HG03280 (cell line): Measurements from ENCODE around the gene MX1.

ENCODE experiments used
- ATAC-seq: cut with Tn5 transposase; IDR thresholded peaks from one replicate; pipeline ENCODE4 v1.9.1; 2021; ENCODE audit warnings: mild to moderate bottlenecking, moderate library complexity; ENCODE audit not compliant: unreplicated experiment

The MX1 gene, protein sequence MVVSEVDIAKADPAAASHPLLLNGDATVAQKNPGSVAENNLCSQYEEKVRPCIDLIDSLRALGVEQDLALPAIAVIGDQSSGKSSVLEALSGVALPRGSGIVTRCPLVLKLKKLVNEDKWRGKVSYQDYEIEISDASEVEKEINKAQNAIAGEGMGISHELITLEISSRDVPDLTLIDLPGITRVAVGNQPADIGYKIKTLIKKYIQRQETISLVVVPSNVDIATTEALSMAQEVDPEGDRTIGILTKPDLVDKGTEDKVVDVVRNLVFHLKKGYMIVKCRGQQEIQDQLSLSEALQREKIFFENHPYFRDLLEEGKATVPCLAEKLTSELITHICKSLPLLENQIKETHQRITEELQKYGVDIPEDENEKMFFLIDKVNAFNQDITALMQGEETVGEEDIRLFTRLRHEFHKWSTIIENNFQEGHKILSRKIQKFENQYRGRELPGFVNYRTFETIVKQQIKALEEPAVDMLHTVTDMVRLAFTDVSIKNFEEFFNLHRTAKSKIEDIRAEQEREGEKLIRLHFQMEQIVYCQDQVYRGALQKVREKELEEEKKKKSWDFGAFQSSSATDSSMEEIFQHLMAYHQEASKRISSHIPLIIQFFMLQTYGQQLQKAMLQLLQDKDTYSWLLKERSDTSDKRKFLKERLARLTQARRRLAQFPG

DNA sequence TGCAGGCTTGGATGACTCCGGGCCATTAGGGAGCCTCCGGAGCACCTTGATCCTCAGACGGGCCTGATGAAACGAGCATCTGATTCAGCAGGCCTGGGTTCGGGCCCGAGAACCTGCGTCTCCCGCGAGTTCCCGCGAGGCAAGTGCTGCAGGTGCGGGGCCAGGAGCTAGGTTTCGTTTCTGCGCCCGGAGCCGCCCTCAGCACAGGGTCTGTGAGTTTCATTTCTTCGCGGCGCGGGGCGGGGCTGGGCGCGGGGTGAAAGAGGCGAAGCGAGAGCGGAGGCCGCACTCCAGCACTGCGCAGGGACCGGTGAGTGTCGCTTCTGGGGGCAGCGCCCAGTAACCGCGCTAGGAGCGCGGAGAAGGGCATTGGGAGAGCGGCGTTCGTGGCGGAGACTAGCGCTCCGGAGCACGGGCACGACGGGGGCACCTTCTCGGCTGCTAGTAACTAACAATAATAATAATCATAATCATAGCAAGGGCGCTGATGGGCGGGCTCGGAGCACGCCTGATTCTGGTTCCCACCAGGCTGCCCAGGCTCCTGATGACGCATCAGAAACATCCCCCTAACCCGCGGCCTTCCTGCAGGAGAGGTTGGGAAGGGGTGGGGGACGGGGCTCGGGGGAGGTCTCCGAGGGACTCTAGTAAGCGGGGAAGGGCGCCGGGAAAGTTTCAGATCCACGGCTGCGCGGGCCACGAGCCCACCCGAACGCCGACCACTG, at the start of gene MX1:
MX1 (plus strand) TSS at position 286 of the 722 bp plus-strand sequence. CDS start 5,832 bp downstream, outside the sequence.
- peak; percentile 89 for ATAC-seq

DNA sequence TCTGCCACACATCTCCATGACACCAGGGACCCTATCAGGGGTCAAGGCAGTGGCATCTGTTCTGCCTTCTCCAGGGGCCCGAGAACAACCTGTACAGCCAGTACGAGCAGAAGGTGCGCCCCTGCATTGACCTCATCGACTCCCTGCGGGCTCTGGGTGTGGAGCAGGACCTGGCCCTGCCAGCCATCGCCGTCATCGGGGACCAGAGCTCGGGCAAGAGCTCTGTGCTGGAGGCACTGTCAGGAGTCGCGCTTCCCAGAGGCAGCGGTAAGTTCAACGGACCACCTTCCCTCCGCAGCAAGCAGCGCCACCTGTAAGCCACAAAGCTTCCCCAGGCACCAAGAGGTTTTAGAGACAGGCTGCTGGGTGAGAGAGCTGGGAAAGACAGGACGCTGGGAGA, 48.3 kb upstream of the MX1 start:
- no peak for ATAC-seq

- ATAC-seq, result no peak
Measured at GRCh38 chr21:41378849-41379248, 47.2 kb upstream of the MX1 start.

GRCh38 chr21:41379901-41380300, 46.1 kb upstream of the MX1 start:
- no peak for ATAC-seq

- no peak for ATAC-seq
Measured at GRCh38 chr21:41381731-41382130, 44.3 kb upstream of the MX1 start.

DNA sequence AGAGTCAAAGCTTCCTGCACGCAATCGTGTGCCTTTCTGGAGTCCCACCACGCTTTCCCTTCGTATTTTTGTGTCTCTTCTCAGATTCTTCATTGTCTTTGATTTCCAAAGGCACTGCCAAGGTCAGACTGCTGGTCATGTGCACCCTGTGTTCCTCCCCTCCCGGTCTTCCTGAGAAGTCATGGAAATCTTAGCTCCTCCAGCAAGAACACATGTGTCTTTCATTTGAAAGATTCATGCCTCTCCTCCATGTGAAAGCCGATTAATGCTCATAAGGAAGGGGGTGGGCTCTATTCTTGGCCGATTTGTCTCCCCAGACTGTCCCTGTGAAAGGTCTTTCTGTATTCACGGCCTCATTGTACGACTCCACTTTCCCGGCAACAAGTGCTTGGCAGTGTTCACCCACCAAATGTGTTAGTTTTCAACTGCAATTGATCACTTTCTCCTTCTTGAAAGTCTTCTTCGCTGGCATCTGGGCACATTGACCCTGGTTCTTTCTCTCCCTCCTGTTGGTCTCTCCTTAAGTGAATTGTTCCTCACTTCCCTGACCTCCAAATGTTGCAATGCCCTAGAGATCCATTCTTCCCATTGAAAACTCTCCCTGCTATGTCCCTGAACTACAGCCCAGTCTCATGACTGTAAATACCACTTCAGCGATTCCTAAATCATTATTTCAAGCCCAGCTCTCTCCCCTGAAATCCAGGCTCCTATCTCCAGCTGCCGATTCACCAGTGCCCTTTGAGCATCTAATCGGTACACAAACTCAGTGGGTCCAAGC, 38.8 kb upstream of the MX1 start:
- ATAC-seq, result no peak

- ATAC-seq, result no peak
Measured at GRCh38 chr21:41387824-41388223, 38.2 kb upstream of the MX1 start.

DNA sequence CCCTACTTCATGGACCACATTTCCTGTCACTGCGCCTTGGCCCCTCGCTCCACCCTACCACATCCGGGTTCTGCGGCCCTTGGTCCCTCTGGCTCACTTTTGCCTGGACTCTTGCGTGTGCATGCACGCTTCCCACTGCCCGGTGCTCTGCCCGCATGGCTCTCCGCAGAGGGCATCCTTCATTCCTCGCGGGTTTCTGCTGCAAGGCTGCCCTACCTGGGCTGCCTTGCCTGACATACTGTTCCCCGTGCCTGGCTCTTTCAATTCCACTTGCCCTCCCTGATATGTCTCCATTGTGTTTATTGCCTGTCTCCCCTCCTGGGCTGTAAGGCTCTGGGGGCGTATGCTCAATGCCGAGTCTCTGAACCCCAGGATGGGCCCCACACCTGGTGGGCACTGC, 37.8 kb upstream of the MX1 start:
- ATAC-seq, result no peak

- ATAC-seq, result no peak
Measured at GRCh38 chr21:41390043-41390639, 35.9 kb upstream of the MX1 start.

DNA sequence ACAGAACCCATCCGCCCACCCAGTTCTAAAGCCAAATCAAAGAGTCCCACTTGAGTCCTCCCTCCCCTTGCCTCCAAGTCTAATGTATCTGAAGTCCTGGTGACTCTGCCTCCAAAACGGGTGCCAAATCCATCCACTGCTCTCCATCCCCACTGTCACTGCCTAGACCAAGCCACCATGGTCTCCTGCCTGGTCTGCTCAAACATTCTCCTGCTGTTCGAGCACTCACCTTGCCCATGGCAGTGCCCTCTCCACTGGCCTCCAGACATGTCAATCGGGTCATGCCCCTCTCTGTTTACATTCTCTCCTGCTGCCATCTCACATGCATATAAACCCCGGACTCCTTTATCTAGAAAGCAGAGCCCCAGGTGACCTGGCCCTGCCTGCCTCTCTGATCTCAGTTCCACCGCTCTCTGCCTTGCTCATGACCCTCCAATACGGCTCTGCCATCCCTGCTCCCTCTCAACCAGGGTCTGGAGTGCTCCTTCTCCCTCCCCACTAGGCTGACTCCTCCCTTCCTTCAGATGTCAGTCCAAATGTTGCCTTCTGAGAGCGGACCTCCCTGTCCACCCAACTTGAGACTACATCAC, 32.1 kb upstream of the MX1 start:
- ATAC-seq, result no peak

GRCh38 chr21:41396558-41397075, 29.4 kb upstream of the MX1 start:
- ATAC-seq, result no peak

DNA sequence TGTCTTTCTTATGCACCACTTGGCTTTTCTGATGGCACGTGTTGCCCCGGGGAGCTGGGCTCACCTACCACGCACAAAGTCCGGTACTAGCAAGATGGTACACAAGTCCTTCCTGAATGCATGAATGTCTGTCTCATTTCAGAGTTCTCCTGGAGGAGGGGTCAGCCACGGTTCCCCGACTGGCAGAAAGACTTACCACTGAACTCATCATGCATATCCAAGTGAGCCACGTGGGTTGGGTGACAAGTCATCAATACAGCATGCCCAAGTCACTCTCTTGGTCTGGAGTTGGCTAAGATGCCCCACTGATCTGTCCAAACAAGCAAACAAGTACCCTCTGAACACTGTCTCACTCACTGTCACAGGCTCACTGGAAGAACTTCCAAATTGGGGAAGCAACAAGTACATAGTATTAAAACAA, 28.6 kb upstream of the MX1 start:
- no peak for ATAC-seq

DNA sequence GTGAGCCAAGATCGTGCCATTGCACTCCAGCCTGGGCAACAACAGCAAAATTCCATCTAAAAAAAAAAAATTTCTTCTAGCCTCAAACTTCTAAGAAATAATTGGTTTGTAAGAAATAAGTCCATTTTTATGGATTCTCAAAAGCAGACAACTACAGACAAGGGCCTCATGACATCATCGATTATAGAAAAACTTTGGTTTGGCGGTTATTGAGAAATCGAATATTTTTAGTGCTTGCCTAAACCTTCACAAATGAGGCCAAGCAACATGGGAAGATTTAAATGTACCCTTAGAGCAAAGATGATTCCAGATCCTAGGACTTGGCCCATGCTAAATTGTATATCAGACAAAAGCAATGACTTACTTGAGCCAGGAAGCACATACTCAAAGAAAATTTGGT, 27.8 kb upstream of the MX1 start:
- no peak for ATAC-seq

DNA sequence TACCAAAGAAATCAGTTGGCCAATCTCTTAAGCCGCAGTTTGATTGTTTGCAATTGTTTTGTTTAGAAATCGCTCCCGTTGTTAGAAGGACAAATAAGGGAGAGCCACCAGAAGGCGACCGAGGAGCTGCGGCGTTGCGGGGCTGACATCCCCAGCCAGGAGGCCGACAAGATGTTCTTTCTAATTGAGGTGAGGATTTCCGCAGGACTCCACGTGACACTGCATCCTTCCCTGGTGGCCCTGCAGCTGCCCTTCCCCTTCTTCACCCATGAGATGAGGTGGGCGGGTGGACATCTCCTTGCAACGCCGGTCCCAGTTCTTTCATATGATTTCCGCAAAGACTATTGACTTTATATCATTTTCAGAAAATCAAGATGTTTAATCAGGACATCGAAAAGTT, 27.2 kb upstream of the MX1 start:
- no peak for ATAC-seq

GRCh38 chr21:41399246-41399800, 26.7 kb upstream of the MX1 start:
- no peak for ATAC-seq

DNA sequence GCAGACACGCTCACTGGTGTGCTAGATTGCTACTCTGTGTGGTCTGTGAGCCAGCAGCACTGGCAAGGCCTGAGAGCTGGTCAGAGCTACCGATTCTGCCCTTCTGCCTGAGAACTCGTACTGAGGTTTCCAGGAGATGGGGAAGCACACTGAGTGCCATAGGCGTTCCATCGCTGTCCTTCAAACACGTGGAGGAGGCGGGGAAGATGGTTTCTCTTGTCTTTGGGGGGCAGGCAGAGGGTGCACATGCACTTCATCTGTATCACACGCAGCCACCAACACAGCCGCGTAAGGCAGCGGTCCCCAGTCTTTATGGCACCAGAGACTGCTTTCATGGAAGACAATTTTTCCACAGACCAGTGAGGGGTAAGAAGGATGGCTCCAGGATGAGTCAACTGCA, 23.8 kb upstream of the MX1 start:
- ATAC-seq, result no peak

GRCh38 chr21:41402796-41403195, 23.2 kb upstream of the MX1 start:
- ATAC-seq, result no peak

DNA sequence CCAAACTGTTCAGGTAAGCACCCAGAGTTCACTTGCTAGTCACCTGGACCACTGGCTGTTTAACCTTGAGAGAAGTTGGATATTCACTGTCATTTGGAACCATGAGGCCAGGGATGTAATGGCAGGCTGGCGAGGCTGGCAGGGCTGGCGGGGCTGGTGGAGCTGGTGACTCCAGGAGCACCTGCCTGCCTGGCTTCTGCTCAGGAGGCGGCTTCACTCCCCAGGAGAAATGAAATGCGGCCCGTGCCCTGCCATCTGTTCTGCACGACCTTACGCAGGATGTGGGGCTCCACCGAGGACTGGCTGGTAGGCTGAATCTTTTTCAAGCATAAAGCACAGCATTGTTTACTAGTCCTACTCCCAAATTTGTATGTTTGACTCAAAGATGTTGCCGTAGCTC, 22.7 kb upstream of the MX1 start:
- ATAC-seq, result no peak

DNA sequence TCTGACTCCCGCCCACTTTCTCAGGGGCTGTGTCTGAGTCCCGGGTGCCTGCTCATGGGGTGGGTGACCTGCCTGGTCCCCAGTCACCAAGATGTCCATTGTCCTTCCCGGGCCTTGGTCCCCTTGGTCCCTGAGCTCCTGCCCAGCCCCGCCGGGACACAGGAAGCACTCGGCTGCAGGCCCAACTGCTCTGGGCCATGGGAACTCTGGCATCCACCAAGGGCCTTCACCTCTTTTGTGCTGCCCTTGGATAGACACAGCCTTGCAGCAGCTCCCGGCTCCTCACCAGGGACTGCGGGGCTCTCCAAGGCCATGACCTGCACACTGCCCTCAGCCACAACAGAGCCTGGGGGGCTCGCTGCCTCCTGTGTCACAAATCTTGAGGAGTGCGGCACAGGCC, 22.1 kb upstream of the MX1 start:
- ATAC-seq, result no peak

DNA sequence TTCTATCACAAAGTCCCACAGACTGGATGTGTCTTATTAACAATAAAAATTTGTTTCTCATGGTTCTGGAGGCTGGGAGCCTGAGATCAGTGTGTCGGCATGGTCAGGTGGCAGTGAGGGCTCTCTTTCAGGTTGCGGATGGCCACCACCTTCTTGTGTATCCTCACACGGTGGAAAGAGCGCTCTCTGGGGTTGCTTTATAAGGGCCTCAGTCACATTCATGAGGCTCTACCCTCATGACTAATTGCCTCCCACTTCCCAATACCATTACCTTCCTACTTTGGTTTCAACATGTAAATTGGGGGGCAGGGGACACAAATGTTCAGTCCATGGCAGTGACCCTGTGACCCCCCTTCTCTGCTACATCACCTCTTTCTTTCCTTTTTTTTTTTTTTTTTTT, 20.7 kb upstream of the MX1 start:
- no peak for ATAC-seq
